Adipose tissue (tissue), 3 donors: ENCODE results near the gene NKG7. TPM values are rescaled to one million over a fixed set of nuclear protein-coding genes. Genes with fewer than 3 reads are reported as not detected.

ENCODE experiments used
- H3K27ac ChIP-seq: one replicate; pipeline ENCODE4 v1.5.1; 2013; ENCODE audit warnings: low read depth, low read length
- WGBS, 3 donors: extraction: QIAGEN DNeasy Blood & Tissue Kit; methylation state at CpG; one replicate each; pipeline ENCODE4 v1.1.7; 2013; 5-methylcytosine and 5-hydroxymethylcytosine counted together
- polyA plus RNA-seq, 3 donors: library from polyadenylated mRNA; stranded (reverse); fragments of 200-250 nt; gene quantifications; one replicate each; pipeline ENCODE4 v1.2.3, GENCODE V29; 2013
- donor health status: healthy with polysubstance abuse.
- donor health status: Bipolar disorder and iron deficiency.
- donor health status: healthy.

The NKG7 gene
- polyA plus RNA-seq, 3 donors, result 1.5 to 10.3 (median 9.1) TPM

DNA sequence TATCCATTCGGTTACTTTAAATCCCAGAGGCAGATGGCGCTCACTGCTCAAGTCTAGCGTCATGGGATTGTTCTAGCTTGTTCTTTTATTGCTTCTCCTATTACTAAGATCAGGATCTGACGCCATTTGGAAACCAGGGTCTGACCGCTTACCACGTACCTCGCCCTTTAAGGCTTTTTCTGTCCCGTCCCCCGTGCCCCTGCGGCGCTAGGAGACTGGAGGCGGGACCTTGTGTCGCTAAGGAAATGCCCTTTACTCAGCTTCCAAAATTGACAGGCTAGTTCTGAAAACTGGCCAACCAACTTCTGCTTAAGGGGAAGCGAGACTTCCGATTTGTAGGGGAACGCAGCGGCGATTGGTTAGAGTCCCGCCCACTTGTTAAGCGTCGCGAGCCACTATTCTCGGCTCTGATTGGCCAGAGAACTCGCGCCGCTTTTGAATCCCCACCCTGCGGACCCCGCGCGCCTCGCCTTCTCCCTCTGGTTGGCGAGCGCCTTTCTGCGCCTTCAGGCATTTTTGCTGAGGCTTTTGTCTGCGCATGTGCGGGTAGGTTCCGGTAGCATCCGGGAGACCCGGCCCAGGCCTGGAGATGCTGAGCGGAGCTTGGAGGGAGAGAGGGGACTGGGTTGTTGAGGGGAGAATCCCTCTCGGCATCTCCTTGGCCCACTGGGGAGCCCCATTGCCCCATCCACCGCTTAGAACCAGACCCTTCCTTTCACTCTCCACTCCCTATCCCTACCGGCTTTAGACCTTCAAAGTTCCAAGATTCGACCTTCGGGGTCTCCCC lies 21.8 kb upstream of the NKG7 start:
- 1 to 3% (median 2%) methylated on average over 43 to 45 of the region's 45 CpGs for WGBS, 3 donors
- peak overlapping the region; percentile 4 for H3K27ac ChIP-seq

DNA sequence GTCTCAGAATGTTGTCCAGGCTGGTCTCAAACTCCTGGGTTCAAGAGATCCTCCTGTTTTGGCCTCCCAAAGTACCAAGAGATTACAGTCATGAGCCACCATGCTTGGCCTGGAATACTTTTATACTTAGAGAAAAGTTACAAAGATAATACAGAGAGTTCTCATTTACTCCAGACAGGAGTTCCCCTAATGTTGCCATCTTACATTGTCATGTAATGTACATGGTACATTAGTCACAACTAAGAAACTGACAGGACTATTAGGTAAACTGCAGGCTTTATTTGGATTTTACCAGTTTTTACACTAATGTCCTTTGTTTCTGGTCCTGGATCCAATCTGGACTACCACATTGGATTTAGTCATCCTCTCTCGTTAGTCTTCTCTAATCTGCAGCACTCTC lies 20.2 kb upstream of the NKG7 start:
- no peak overlapping the region for H3K27ac ChIP-seq
- 67 to 100% (median 79%) methylated on average over 1 of the region's 1 CpG for WGBS, 3 donors

- 57 to 71% (median 59%) methylated on average over 8 of the region's 8 CpGs for WGBS, 3 donors
- H3K27ac ChIP-seq, result no peak overlapping the region
These were observed 18.7 kb upstream of the NKG7 start for GRCh38 chr19:51391073-51391611.

DNA sequence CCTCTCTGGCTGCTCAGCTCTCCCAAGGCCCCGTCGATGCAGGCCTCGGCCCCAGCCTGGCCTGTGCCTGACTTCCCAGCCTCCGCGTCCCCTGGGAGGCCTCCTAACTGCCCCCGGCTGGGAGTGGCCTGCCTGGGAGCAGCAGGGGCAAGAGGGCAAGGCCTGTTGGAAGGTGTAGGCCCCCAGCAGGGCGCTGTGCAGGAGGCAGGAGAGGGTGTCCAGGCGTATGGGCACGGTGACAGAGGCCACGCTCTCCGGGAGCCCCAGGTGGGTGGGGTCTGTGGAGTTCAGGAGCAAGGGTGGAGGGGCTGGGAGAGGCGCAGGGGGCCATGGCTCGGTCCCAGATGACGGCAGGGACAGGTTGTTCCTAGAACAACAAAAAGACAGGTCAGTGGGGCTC lies 16.7 kb upstream of the NKG7 start:
- H3K27ac ChIP-seq, result no peak overlapping the region
- WGBS, 3 donors, result 76 to 89% (median 83%) methylated on average over 14 of the region's 14 CpGs

DNA sequence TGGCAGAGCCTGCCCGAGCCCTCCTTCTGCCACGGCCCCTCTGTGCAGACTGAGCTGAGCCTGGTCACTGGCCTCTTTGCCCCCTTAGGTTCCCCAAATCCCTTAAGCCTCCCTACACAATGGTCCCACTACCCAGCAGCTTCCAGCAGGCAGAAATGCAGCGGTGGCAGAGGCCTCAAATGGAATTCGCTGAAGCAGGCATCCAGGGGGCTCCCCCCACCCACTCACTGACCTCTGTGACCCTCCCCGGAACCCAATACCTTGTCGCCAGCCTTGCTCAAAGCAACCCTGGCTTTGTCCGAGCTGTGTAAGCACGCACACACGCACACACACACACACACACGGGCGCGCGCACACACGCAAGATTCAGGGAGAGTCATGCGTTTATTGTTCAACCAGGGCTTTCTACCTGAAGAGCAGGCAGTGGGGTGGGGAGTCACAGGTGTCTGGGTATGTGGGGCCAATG lies 15.5 kb upstream of the NKG7 start, which contains the start of gene LIM2:
Gene LIM2 (minus strand): TSS at position 51 of the 466 bp plus-strand sequence. CDS start 531 bp downstream, outside the sequence.
- no peak within 1 kb of the TSS for H3K27ac ChIP-seq
- WGBS, 3 donors, result 68 to 87% (median 82%) methylated on average over 15 of the region's 15 CpGs

- H3K27ac ChIP-seq, result no peak overlapping the region
- 77 to 91% (median 89%) methylated on average over 14 of the region's 14 CpGs for WGBS, 3 donors
These were observed 14.5 kb upstream of the NKG7 start for GRCh38 chr19:51386882-51387520.

DNA sequence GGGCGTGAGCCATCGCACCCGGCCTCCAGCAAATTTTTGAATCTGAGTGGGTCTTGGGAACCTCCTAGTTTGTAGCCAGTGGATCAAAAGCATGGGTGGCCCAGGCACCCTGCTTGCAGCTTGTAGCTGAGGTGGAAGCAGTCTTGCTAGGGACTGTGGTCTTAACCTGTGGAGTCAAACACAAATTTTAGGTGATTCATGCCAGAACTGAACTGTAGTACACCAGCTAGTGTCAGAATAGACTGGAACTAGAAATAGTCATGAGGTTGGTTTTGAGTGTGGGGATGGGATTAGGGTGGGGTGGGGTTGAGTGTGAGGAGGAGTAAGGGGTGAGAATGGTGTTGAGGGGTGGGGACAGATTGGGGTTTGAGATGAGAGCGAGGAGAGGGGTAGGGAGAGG lies 9.6 kb upstream of the NKG7 start:
- no peak overlapping the region for H3K27ac ChIP-seq
- 92 to 97% (median 97%) methylated on average over 4 of the region's 4 CpGs for WGBS, 3 donors

DNA sequence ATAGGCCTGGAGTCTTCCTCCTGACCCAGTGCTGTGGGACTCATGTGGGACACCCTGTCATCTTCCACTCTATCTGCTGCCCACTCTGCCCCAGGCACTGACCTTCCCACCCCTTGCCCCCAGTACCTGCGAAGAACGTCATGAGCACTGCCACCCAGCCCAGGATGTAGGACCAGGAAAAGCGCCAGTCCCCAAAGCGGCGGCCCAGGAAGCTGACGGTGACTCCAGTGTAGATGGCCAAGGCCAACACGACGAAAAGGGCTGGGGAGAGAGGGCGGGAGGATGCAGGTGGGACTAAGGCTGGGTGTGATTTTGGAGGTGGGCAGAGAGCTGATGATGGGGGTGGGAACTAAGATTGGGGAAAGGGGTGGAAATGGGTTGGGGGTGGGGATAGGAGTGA lies 7.9 kb upstream of the NKG7 start:
- H3K27ac ChIP-seq, result no peak overlapping the region
- WGBS, 3 donors, result 90 to 91% (median 90%) methylated on average over 9 of the region's 9 CpGs

DNA sequence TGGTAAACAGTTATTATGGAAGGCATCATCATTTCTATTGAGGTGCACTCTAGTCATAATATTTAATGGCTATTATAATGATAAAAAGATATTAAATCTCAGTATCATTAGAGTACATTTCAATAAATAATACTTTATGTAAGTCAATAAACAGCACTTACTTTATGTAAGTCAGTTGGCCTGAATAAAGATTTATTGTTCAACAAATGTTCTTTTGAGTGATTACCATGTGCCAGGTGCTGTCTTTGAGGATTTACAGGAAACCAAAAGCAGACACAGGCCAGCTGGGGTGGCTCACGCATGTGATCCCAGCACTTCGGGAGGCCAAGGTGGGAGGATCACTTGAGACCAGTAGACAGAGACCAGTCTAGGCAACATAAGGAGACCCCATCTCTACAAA lies 5.0 kb upstream of the NKG7 start:
- WGBS, 3 donors, result 74 to 82% (median 77%) methylated on average over 2 of the region's 2 CpGs
- no peak overlapping the region for H3K27ac ChIP-seq

- no peak overlapping the region for H3K27ac ChIP-seq
- WGBS, 3 donors, result 48 to 69% (median 59%) methylated on average over 10 to 11 of the region's 11 CpGs
These were observed 3.2 kb upstream of the NKG7 start for GRCh38 chr19:51375504-51376221.

GRCh38 chr19:51372021-51372648 lies 319 bp downstream of the NKG7 start:
- 67 to 85% (median 73%) methylated on average over 18 of the region's 18 CpGs for WGBS, 3 donors
- no peak overlapping the region for H3K27ac ChIP-seq

GRCh38 chr19:51371186-51371690 lies 1.2 kb downstream of the NKG7 start:
- WGBS, 3 donors, result 70 to 72% (median 70%) methylated on average over 8 of the region's 8 CpGs
- H3K27ac ChIP-seq, result no peak overlapping the region

- H3K27ac ChIP-seq, result no peak overlapping the region
- 60 to 78% (median 78%) methylated on average over 4 of the region's 4 CpGs for WGBS, 3 donors
These were observed 2.2 kb downstream of the NKG7 start for GRCh38 chr19:51370230-51370629.

- peak within 1 kb of the TSS; percentile 11 for H3K27ac ChIP-seq
- WGBS, 3 donors, result 49 to 66% (median 53%) methylated on average over 22 to 23 of the region's 23 CpGs
These were observed 3.8 kb downstream of the NKG7 start, which contains the start of gene CLDND2 for GRCh38 chr19:51368366-51369282. TSS of gene CLDND2 (minus strand) at chr19:51369003. CDS start at chr19:51368577, 426 bp downstream.

DNA sequence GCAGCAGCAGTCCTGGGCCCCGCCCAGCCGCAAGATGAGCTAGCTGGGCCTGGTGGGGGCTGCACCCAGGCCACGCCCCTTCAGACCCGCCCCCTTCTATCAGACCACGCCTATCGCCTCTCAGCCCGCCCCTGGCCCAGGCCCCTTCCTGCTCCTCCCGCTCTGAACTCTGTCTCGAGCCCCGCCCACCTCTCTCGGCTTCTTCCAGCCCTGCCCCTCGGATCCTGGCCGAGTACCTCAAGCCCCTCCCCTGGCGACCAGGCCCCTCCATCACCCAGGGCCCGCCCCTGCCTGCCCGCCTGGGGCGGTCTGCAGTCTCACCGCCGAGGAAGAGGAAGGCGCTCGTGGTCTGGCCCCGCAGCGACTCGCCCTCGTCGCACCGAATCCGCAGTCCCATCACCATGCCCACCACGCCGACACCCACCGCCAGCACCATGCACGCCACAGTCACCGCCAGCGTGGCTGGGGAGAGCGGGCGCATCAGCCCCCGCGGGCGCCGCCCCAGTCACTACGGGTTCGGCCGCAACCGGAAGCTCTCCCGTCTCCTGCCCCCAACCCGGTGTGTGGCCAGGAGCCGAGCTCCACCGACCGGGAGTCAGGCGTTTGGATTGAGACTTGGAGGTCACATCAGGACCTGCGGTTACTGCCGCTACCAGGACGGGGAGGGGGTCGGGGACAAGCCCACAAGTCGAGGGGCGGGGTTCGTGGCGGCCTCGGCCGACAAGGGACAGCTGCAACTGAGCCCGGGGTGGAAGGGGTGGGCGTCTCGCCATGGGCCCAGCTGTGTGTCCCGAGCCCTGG lies 4.7 kb downstream of the NKG7 start:
- peak overlapping the region; percentile 11 for H3K27ac ChIP-seq
- 0 to 1% (median 0%) methylated on average over 48 to 64 of the region's 64 CpGs for WGBS, 3 donors

GRCh38 chr19:51367255-51367564 lies 5.2 kb downstream of the NKG7 start:
- H3K27ac ChIP-seq, result no peak overlapping the region
- WGBS, 3 donors, result 0% methylated on average over 15 of the region's 15 CpGs
